ENCODE results near the gene RAB10.
A peak's percentile ranks its signal among the peaks of the same experiment; 100 is the strongest.
"Not testable (repeated sequence)": the region's sequence is repeated elsewhere in the genome, so short reads cannot be mapped to it uniquely, and the experiment has no call there.

RAB10 gene

GRCh38 chr2:26086155-26086637 is 52.3 kb downstream of the RAB10 start:
- peaks cover 8% of the 10 kb centered on the region; the same call in 1 of the 2 replicates for H3K4me1 ChIP-seq
- H3K27ac ChIP-seq, result no peak overlapping the region
- H3K27me3 ChIP-seq, result no peaks in the 10 kb centered on the region
- no peak overlapping the region for H3K9ac ChIP-seq
- H3K4me3 ChIP-seq, result no peak overlapping the region
- H4K20me1 ChIP-seq, result peaks cover 59% of the 10 kb centered on the region
- no peak for TF ChIP-seq Cebpa-rat (IDR thresholded peaks at IDR 0.05)
- H3K4me2 ChIP-seq, result no peak overlapping the region
- H3K36me3 ChIP-seq, result peaks cover 49% of the 10 kb centered on the region
- H3K9me3 ChIP-seq, result peaks cover 27% of the 10 kb centered on the region

- no peak overlapping the region for H3K27ac ChIP-seq
- TF ChIP-seq Cebpa-rat (IDR thresholded peaks at IDR 0.05), result no peak
- peaks cover 8% of the 10 kb centered on the region; the same call in 1 of the 2 replicates for H3K4me1 ChIP-seq
- no peak overlapping the region for H3K4me3 ChIP-seq
- H3K9ac ChIP-seq, result no peak overlapping the region
- H3K27me3 ChIP-seq, result no peaks in the 10 kb centered on the region
- peaks cover 46% of the 10 kb centered on the region for H3K36me3 ChIP-seq
- H3K4me2 ChIP-seq, result no peak overlapping the region
- peaks cover 64% of the 10 kb centered on the region for H4K20me1 ChIP-seq
- H3K9me3 ChIP-seq, result peaks cover 21% of the 10 kb centered on the region
These were observed 52.9 kb downstream of the RAB10 start for GRCh38 chr2:26086779-26087178.

GRCh38 chr2:26088038-26088643 is 54.3 kb downstream of the RAB10 start:
- Histone ChIP-seq H3K9ac (no peak overlapping the region), H3K27me3 (no peaks in the 10 kb centered on the region), H3K9me3 (peaks cover 13% of the 10 kb centered on the region), H3K36me3 (peaks cover 43% of the 10 kb centered on the region), H3K27ac (no peak overlapping the region), H3K4me3 (no peak overlapping the region), H3K4me1 (peaks cover 8% of the 10 kb centered on the region; the same call in 1 of the 2 replicates), H3K4me2 (no peak overlapping the region), H4K20me1 (peaks cover 78% of the 10 kb centered on the region)
- TF ChIP-seq Cebpa-rat (IDR thresholded peaks at IDR 0.05), result no peak

- H3K36me3 ChIP-seq, result peaks cover 43% of the 10 kb centered on the region
- not testable (repeated sequence) for H3K27ac ChIP-seq, H3K4me1 ChIP-seq, H3K4me2 ChIP-seq, H3K4me3 ChIP-seq, H3K9me3 ChIP-seq, H3K9ac ChIP-seq, H3K27me3 ChIP-seq
- peaks cover 86% of the 10 kb centered on the region for H4K20me1 ChIP-seq
These were observed 55.0 kb downstream of the RAB10 start for GRCh38 chr2:26088931-26089330.

GRCh38 chr2:26089337-26089736 is 55.5 kb downstream of the RAB10 start:
- peaks cover 8% of the 10 kb centered on the region; the same call in 1 of the 2 replicates for H3K4me1 ChIP-seq
- peaks cover 90% of the 10 kb centered on the region for H4K20me1 ChIP-seq
- H3K4me3 ChIP-seq, result no peak overlapping the region
- peaks cover 43% of the 10 kb centered on the region for H3K36me3 ChIP-seq
- peaks cover 2% of the 10 kb centered on the region for H3K9me3 ChIP-seq
- no peak overlapping the region for H3K27ac ChIP-seq
- no peak overlapping the region for H3K9ac ChIP-seq
- H3K27me3 ChIP-seq, result no peaks in the 10 kb centered on the region
- no peak for TF ChIP-seq Cebpa-rat (IDR thresholded peaks at IDR 0.05)
- H3K4me2 ChIP-seq, result no peak overlapping the region

- Histone ChIP-seq H3K27me3 (no peaks in the 10 kb centered on the region), H3K4me2 (no peak overlapping the region), H3K9ac (no peak overlapping the region), H3K4me3 (no peak overlapping the region), H3K4me1 (peaks cover 26% of the 10 kb centered on the region), H3K9me3 (no peaks in the 10 kb centered on the region), H4K20me1 (peaks cover 100% of the 10 kb centered on the region), H3K27ac (no peak overlapping the region), H3K36me3 (peaks cover 51% of the 10 kb centered on the region)
- TF ChIP-seq Cebpa-rat (IDR thresholded peaks at IDR 0.05), result no peak
These were observed 61.9 kb downstream of the RAB10 start for GRCh38 chr2:26095758-26096157.

GRCh38 chr2:26099933-26100332 is 66.0 kb downstream of the RAB10 start:
- peak overlapping the region; percentile 20; the same call in 1 of the 2 replicates for H3K27ac ChIP-seq
- peaks cover 89% of the 10 kb centered on the region for H4K20me1 ChIP-seq
- no peaks in the 10 kb centered on the region for H3K27me3 ChIP-seq
- no peak overlapping the region for H3K9ac ChIP-seq
- H3K4me3 ChIP-seq, result no peak overlapping the region
- peak overlapping the region; percentile 57 for H3K4me2 ChIP-seq
- peaks cover 78% of the 10 kb centered on the region for H3K36me3 ChIP-seq
- peaks cover 26% of the 10 kb centered on the region for H3K4me1 ChIP-seq
- TF ChIP-seq Cebpa-rat (IDR thresholded peaks at IDR 0.05), result no peak
- H3K9me3 ChIP-seq, result peaks cover 30% of the 10 kb centered on the region

GRCh38 chr2:26100384-26100783 is 66.5 kb downstream of the RAB10 start:
- no peak overlapping the region for H3K27ac ChIP-seq
- H3K9me3 ChIP-seq, result peaks cover 30% of the 10 kb centered on the region
- H4K20me1 ChIP-seq, result peaks cover 89% of the 10 kb centered on the region
- TF ChIP-seq Cebpa-rat (IDR thresholded peaks at IDR 0.05), result no peak
- peaks cover 26% of the 10 kb centered on the region for H3K4me1 ChIP-seq
- H3K9ac ChIP-seq, result no peak overlapping the region
- H3K4me3 ChIP-seq, result no peak overlapping the region
- no peaks in the 10 kb centered on the region for H3K27me3 ChIP-seq
- peaks cover 78% of the 10 kb centered on the region for H3K36me3 ChIP-seq
- H3K4me2 ChIP-seq, result peak overlapping the region; percentile 57; the same call in 1 of the 2 replicates

- Histone ChIP-seq H3K9ac (no peak overlapping the region), H3K36me3 (peaks cover 74% of the 10 kb centered on the region), H3K4me3 (no peak overlapping the region), H3K9me3 (peaks cover 30% of the 10 kb centered on the region), H4K20me1 (peaks cover 89% of the 10 kb centered on the region), H3K4me1 (peaks cover 18% of the 10 kb centered on the region), H3K4me2 (no peak overlapping the region), H3K27me3 (no peaks in the 10 kb centered on the region), H3K27ac (no peak overlapping the region)
- TF ChIP-seq Cebpa-rat (IDR thresholded peaks at IDR 0.05), result no peak
These were observed 69.9 kb downstream of the RAB10 start for GRCh38 chr2:26103752-26104151.

- H3K27ac ChIP-seq, H3K9ac ChIP-seq, H3K27me3 ChIP-seq, H3K9me3 ChIP-seq, H3K4me2 ChIP-seq, H3K4me3 ChIP-seq: not testable (repeated sequence)
- Histone ChIP-seq H3K36me3 (peaks cover 79% of the 10 kb centered on the region), H3K4me1 (peaks cover 21% of the 10 kb centered on the region), H4K20me1 (peaks cover 90% of the 10 kb centered on the region)
These were observed 74.8 kb downstream of the RAB10 start for GRCh38 chr2:26108701-26109100.
